Right lobe of liver (tissue), 4 donors: Measurements from ENCODE around the gene RPGRIP1L.

Source experiments
- CTCF ChIP-seq, 4 donors: fragments of 200-600 bp in 3 of 4; fragments of 450-650 bp in 1 of 4; IDR thresholded peaks; one replicate each; pipeline versions ENCODE4 v1.5.1 to v1.8.0; 2016 to 2022; ENCODE audit warnings: antibody characterized with exemption in 4 of 4, mild to moderate bottlenecking in 2 of 4
- POLR2A ChIP-seq: fragments of 450-650 bp; IDR thresholded peaks from one replicate; pipeline ENCODE4 v1.6.1; 2017; ENCODE audit warnings: antibody characterized with exemption, mild to moderate bottlenecking
- donor health status: DM: no; HTN: no; CAD: no.
- donor health status: DM: no; HTN: no; CAD: no.
- donor health status: DM: no; HTN: yes; CAD: no.

- TF ChIP-seq POLR2A: no peak
- TF ChIP-seq CTCF (IDR thresholded peaks at IDR 0.05): no peak
These were observed 142.4 kb downstream of the RPGRIP1L start for GRCh38 chr16:53561101-53561888.
